HL-60 (cell line): ENCODE results near the gene FMN1.

Experiments
- GABPA ChIP-seq: IDR thresholded peaks from 2 replicates; pipeline ENCODE4 v1.6.1; 2012; ENCODE audit warnings: low read depth
- POLR2AphosphoS5 ChIP-seq: IDR thresholded peaks from 2 replicates; pipeline ENCODE4 v1.6.1; 2012; ENCODE audit warnings: low read depth
- REST ChIP-seq: IDR thresholded peaks from 2 replicates; pipeline ENCODE4 v1.6.1; 2012; ENCODE audit warnings: low read depth; ENCODE audit not compliant: insufficient replicate concordance
- SPI1 ChIP-seq: IDR thresholded peaks from 2 replicates; pipeline ENCODE4 v1.6.1; 2012; ENCODE audit warnings: low read depth, mild to moderate bottlenecking, borderline replicate concordance
- TF ChIP-seq, protein P1 (sequence below): IDR thresholded peaks from one replicate; pipeline ENCODE4 v1.5.1; 2011; ENCODE audit warnings: low read length, control low read depth, inconsistent platforms; ENCODE audit not compliant: insufficient read depth

- TF ChIP-seq GABPA (no peak), POLR2AphosphoS5 (no peak), REST (no peak), SPI1 (no peak)
- TF ChIP-seq, protein P1, sequence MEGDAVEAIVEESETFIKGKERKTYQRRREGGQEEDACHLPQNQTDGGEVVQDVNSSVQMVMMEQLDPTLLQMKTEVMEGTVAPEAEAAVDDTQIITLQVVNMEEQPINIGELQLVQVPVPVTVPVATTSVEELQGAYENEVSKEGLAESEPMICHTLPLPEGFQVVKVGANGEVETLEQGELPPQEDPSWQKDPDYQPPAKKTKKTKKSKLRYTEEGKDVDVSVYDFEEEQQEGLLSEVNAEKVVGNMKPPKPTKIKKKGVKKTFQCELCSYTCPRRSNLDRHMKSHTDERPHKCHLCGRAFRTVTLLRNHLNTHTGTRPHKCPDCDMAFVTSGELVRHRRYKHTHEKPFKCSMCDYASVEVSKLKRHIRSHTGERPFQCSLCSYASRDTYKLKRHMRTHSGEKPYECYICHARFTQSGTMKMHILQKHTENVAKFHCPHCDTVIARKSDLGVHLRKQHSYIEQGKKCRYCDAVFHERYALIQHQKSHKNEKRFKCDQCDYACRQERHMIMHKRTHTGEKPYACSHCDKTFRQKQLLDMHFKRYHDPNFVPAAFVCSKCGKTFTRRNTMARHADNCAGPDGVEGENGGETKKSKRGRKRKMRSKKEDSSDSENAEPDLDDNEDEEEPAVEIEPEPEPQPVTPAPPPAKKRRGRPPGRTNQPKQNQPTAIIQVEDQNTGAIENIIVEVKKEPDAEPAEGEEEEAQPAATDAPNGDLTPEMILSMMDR: no peak
Measured at GRCh38 chr15:32718227-32718820, 476.2 kb downstream of the FMN1 start.
